ENCODE measurements around the gene EFCAB5. TPM values are rescaled to one million over a fixed set of nuclear protein-coding genes. Genes with fewer than 3 reads are reported as not detected.

EFCAB5 gene
- total and polyA plus RNA-seq, 8 donors, result 0.52 to 2.3 (median 1.9) TPM

GRCh38 chr17:29905879-29906167, 35.6 kb upstream of the EFCAB5 start:
- DNase-seq, result no peak
- Histone ChIP-seq H3K27me3 (no peaks in the 10 kb centered on the region), H3K9me3 (no peaks in the 10 kb centered on the region), H3K4me3 (no peak overlapping the region), H3K27ac (no peak overlapping the region), H3K4me1 (no peaks in the 10 kb centered on the region), H3K36me3 (no peaks in the 10 kb centered on the region)
- ATAC-seq, result no peak
- TF ChIP-seq CTCF (IDR thresholded peaks at IDR 0.05), result no peak
- intact Hi-C loops (cut with DNase I), result no loop called here

- H3K4me1 ChIP-seq, result no peaks in the 10 kb centered on the region
- H3K4me3 ChIP-seq, result no peak overlapping the region
- TF ChIP-seq CTCF (IDR thresholded peaks at IDR 0.05), result no peak
- H3K27ac ChIP-seq, result no peak overlapping the region
- intact Hi-C loops (cut with DNase I), result no loop called here
- no peaks in the 10 kb centered on the region for H3K36me3 ChIP-seq
- no peak for ATAC-seq
- no peaks in the 10 kb centered on the region for H3K27me3 ChIP-seq
- no peaks in the 10 kb centered on the region for H3K9me3 ChIP-seq
- no peak for DNase-seq
Observed at GRCh38 chr17:29906969-29907368, 34.5 kb upstream of the EFCAB5 start.

GRCh38 chr17:29909236-29910003, 32.0 kb upstream of the EFCAB5 start:
- H3K36me3 ChIP-seq, result peaks cover 0 to 12% of the 10 kb centered on the region in 2 donors
- no peak for TF ChIP-seq CTCF (IDR thresholded peaks at IDR 0.05)
- no peaks in the 10 kb centered on the region for H3K27me3 ChIP-seq
- H3K9me3 ChIP-seq, result no peaks in the 10 kb centered on the region
- ATAC-seq, result no peak
- DNase-seq, result no peak
- no peak overlapping the region for H3K4me3 ChIP-seq
- intact Hi-C loops (cut with DNase I), result no loop called here
- no peaks in the 10 kb centered on the region for H3K4me1 ChIP-seq
- no peak overlapping the region for H3K27ac ChIP-seq

- Histone ChIP-seq H3K27me3 (no peaks in the 10 kb centered on the region), H3K27ac (no peak overlapping the region), H3K36me3 (peaks cover 0 to 12% of the 10 kb centered on the region in 2 donors), H3K4me3 (no peak overlapping the region), H3K9me3 (no peaks in the 10 kb centered on the region), H3K4me1 (no peaks in the 10 kb centered on the region)
- no peak for DNase-seq
- ATAC-seq, result no peak
- intact Hi-C loops (cut with DNase I), result no loop called here
- no peak for TF ChIP-seq CTCF (IDR thresholded peaks at IDR 0.05)
Observed at GRCh38 chr17:29911641-29912177, 29.7 kb upstream of the EFCAB5 start.

- H3K27ac ChIP-seq, result no peak overlapping the region
- intact Hi-C loops (cut with DNase I), result no loop called here
- H3K27me3 ChIP-seq, result no peaks in the 10 kb centered on the region
- no peak for DNase-seq
- no peak for ATAC-seq
- peaks cover 0 to 12% of the 10 kb centered on the region in 2 donors for H3K36me3 ChIP-seq
- no peak for TF ChIP-seq CTCF (IDR thresholded peaks at IDR 0.05)
- no peaks in the 10 kb centered on the region for H3K9me3 ChIP-seq
- H3K4me1 ChIP-seq, result peaks cover 7 to 15% of the 10 kb centered on the region in 2 donors
- no peak overlapping the region for H3K4me3 ChIP-seq
Observed at GRCh38 chr17:29914819-29915537, 26.5 kb upstream of the EFCAB5 start.
